ENCODE measurements around the gene TRAIP. TPM values are rescaled to one million over a fixed set of nuclear protein-coding genes. Genes with fewer than 3 reads are reported as not detected.

TRAIP gene
- total RNA-seq, 4 donors from 2014 or later = 0.82 to 2.2 (median 2.0) TPM

GRCh38 chr3:49880581-49881315, 24.4 kb upstream of the TRAIP start:
- TF ChIP-seq CTCF (IDR thresholded peaks at IDR 0.05; ENCODE audit: low read depth) = no peak

GRCh38 chr3:49879721-49880120, 23.4 kb upstream of the TRAIP start:
- TF ChIP-seq CTCF (IDR thresholded peaks at IDR 0.05; ENCODE audit: low read depth) = no peak

DNA sequence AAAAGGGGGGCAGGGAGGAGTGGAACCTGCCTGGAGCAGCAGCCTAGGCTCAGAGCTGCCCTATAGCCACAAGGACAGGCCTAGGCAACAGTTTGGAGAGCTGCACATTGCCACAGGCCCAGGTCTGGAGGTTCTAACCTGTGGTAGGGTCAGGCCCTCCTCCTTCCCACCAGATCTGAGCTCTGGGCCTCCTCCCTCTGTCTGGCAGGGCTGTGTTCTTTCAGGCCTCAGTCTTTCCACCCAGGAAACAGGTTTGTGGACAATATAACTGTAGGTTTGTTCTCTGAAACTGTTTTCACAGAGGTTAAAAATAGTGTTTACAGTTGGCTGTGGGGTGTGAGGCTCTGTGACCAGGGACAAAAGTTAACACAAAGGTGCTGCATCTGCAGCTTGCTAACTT, 22.3 kb upstream of the TRAIP start:
- no peak for TF ChIP-seq CTCF (IDR thresholded peaks at IDR 0.05; ENCODE audit: low read depth)

DNA sequence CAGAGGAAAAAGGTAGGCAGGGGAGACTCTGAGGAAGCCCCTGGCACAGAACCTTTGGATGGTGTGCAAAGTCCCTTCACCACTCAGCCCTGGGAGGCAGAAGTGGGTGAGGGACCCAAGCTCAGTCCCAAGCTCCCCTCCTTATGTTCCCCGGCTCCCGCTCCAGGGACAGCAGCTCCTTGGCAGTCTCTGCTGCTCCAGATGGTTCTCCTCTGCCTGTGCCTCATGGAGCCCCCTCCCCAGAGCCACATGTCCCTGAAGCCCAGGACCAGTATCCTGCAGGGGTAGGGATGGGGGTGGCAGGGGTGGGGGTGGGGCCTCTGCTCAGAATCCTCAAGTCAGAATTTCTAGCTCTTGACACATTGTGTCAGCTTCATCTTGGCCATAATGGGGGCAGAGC, 21.4 kb upstream of the TRAIP start:
- TF ChIP-seq CTCF (IDR thresholded peaks at IDR 0.05; ENCODE audit: low read depth) = no peak

DNA sequence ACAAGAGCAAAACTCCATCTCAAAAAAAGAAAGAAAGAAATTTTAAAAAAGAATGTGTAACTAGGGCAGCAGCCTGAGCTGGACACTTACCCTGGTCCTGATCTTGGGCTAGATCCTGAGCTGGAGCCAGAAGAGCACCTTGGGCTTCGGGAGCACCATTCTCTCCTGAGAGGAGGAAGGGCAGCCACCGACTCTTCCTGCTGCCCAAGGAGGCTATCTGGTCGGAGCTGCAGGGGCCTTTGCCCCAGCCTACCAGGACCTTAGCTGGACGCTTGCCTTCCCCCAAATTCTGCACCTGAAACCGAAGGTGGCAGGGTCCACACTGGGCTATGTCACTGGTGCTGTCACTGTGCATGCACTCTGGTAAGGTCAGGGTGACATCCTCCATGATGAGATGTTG, 20.2 kb upstream of the TRAIP start:
- TF ChIP-seq CTCF (IDR thresholded peaks at IDR 0.05; ENCODE audit: low read depth) = no peak

DNA sequence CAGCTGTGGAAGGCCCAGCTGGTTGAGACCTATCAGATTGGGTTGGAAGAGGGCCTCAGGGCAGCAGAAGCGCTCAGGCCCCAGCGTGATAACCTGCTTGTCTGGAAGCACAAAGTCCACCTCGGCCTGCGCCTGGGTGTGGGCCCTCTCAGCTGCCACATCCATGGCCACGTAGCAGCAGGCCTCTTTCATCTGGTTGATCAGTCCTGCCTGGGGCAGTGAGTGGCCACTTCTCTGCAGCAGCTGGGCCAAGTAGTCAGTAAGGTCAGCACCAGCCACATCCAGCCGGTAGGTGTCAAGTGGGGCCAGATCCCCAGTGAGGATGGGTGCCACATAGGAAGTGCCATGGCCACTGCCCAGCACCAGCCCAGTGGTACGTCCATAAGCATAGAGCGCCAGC, 17.3 kb upstream of the TRAIP start:
- no peak for TF ChIP-seq CTCF (IDR thresholded peaks at IDR 0.05; ENCODE audit: low read depth)

DNA sequence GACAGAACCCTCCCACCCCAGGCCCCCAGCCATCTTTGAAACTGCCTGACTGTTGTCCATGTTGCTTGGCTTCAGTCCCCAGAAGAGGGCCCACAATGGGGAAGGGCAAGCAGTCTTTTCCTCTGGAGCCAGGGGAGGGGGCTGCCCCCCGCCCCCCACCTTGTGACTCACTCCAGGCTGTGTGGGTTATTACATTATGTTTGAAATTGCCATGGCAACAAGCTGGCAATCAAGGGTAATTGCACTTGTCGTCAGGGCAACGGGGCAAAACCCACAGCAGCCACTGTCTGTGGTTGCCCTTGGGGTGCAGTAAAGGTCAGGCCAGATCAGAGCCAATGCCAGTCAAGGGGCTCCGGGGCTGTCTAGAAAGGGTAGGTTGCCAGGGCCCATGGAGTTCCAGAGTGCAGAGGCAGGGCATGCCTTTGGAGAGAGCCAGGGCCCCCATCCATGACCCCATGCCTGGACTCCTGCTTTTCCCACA, 16.5 kb upstream of the TRAIP start:
- no peak for TF ChIP-seq CTCF (IDR thresholded peaks at IDR 0.05; ENCODE audit: low read depth)
